ENCODE data around the gene NAPSA.
"Not testable (repeated sequence)": the region's sequence is repeated elsewhere in the genome, so short reads cannot be mapped to it uniquely, and the experiment has no call there.

Gene NAPSA

GRCh38 chr19:50329926-50330294, 35.5 kb downstream of the NAPSA start:
- not testable (repeated sequence) for DNase-seq

GRCh38 chr19:50329146-50329925, 36.1 kb downstream of the NAPSA start, which contains the start of gene KCNC3:
Gene KCNC3, minus strand, starts transcription at chr19:50329377. Its CDS starts 295 bp downstream, at chr19:50329082.
- peak; percentile 100 for DNase-seq

- DNase-seq, result no peak
These were observed 36.6 kb downstream of the NAPSA start for GRCh38 chr19:50328873-50329145.

- no peak for DNase-seq
These were observed 37.1 kb downstream of the NAPSA start for GRCh38 chr19:50328224-50328872.

GRCh38 chr19:50327461-50328223, 37.8 kb downstream of the NAPSA start:
- DNase-seq, result no peak

- DNase-seq, result no peak
These were observed 38.4 kb downstream of the NAPSA start for GRCh38 chr19:50327013-50327412.

- no peak for DNase-seq
These were observed 39.3 kb downstream of the NAPSA start for GRCh38 chr19:50326101-50326664.

GRCh38 chr19:50325310-50326100, 39.9 kb downstream of the NAPSA start:
- DNase-seq, result peak; percentile 79

GRCh38 chr19:50324331-50324730, 41.1 kb downstream of the NAPSA start:
- no peak for DNase-seq

- DNase-seq, result no peak
These were observed 41.7 kb downstream of the NAPSA start for GRCh38 chr19:50323782-50324133.

- no peak for DNase-seq
These were observed 42.3 kb downstream of the NAPSA start for GRCh38 chr19:50322931-50323781.

GRCh38 chr19:50322234-50322633, 43.2 kb downstream of the NAPSA start:
- DNase-seq, result no peak

GRCh38 chr19:50321831-50322230, 43.6 kb downstream of the NAPSA start:
- no peak for DNase-seq

- DNase-seq, result no peak
These were observed 44.8 kb downstream of the NAPSA start for GRCh38 chr19:50320596-50320995.

GRCh38 chr19:50320051-50320450, 45.4 kb downstream of the NAPSA start:
- DNase-seq, result no peak

- DNase-seq, result no peak
These were observed 46.3 kb downstream of the NAPSA start for GRCh38 chr19:50319156-50319555.

GRCh38 chr19:50318438-50318837, 47.0 kb downstream of the NAPSA start:
- no peak for DNase-seq

- no peak for DNase-seq
These were observed 48.3 kb downstream of the NAPSA start for GRCh38 chr19:50317115-50317514.

GRCh38 chr19:50315773-50316448, 49.5 kb downstream of the NAPSA start:
- DNase-seq, result peak; percentile 57

- no peak for DNase-seq
These were observed 50.4 kb downstream of the NAPSA start for GRCh38 chr19:50314724-50315708.

All from NCI-H1436 treated with DMSO at 0.1 percent for 48 hours (cell line).